HG03095 (cell line): Measurements from ENCODE around the gene SDR42E1.

Experiments used
- ATAC-seq: cut with Tn5 transposase; IDR thresholded peaks from one replicate; pipeline ENCODE4 v1.9.1; 2021; ENCODE audit warnings: moderate library complexity; ENCODE audit not compliant: unreplicated experiment

The SDR42E1 gene

GRCh38 chr16:82011199-82011641, at the start of gene SDR42E1:
Gene SDR42E1, minus strand, starts transcription at chr16:82011470. Its CDS starts 10,612 bp downstream, at chr16:82000858.
- peak; percentile 70 for ATAC-seq

GRCh38 chr16:82059983-82060421, 48.7 kb upstream of the SDR42E1 start:
- no peak for ATAC-seq

GRCh38 chr16:82059161-82059982, 48.1 kb upstream of the SDR42E1 start:
- ATAC-seq = no peak

- ATAC-seq = no peak
Measured at GRCh38 chr16:82056550-82056896, 45.3 kb upstream of the SDR42E1 start.

- ATAC-seq = no peak
Measured at GRCh38 chr16:82055728-82056549, 44.7 kb upstream of the SDR42E1 start.

GRCh38 chr16:82055117-82055516, 43.8 kb upstream of the SDR42E1 start:
- no peak for ATAC-seq

GRCh38 chr16:82051656-82052055, 40.4 kb upstream of the SDR42E1 start:
- ATAC-seq = no peak

- ATAC-seq = no peak
Measured at GRCh38 chr16:82050909-82051357, 39.7 kb upstream of the SDR42E1 start.

GRCh38 chr16:82050506-82050905, 39.2 kb upstream of the SDR42E1 start:
- no peak for ATAC-seq

GRCh38 chr16:82049484-82049883, 38.2 kb upstream of the SDR42E1 start:
- no peak for ATAC-seq

GRCh38 chr16:82047787-82048186, 36.5 kb upstream of the SDR42E1 start:
- no peak for ATAC-seq

- no peak for ATAC-seq
Measured at GRCh38 chr16:82047374-82047773, 36.1 kb upstream of the SDR42E1 start.

GRCh38 chr16:82046941-82047340, 35.7 kb upstream of the SDR42E1 start:
- no peak for ATAC-seq

GRCh38 chr16:82046541-82046940, 35.3 kb upstream of the SDR42E1 start:
- no peak for ATAC-seq

- no peak for ATAC-seq
Measured at GRCh38 chr16:82045465-82045864, 34.2 kb upstream of the SDR42E1 start.

GRCh38 chr16:82044585-82044911, 33.3 kb upstream of the SDR42E1 start:
- ATAC-seq = no peak

- ATAC-seq = no peak
Measured at GRCh38 chr16:82043680-82044584, 32.7 kb upstream of the SDR42E1 start.

- ATAC-seq = no peak
Measured at GRCh38 chr16:82042846-82043245, 31.6 kb upstream of the SDR42E1 start.

- no peak for ATAC-seq
Measured at GRCh38 chr16:82042144-82042543, 30.9 kb upstream of the SDR42E1 start.

GRCh38 chr16:82041542-82041941, 30.3 kb upstream of the SDR42E1 start:
- ATAC-seq = no peak

- no peak for ATAC-seq
Measured at GRCh38 chr16:82040296-82040695, 29.0 kb upstream of the SDR42E1 start.
